Endothelial cell of umbilical vein (primary cell): ENCODE measurements around the gene COL4A2. TPM values are rescaled to one million over a fixed set of nuclear protein-coding genes. Genes with fewer than 3 reads are reported as not detected.

Experiments used
- BruUV-seq: library from RNA; stranded (reverse); fragments of 400-500 nt; replicated peaks from 2 replicates; lab custom pipeline; 2021; lab: Mats Ljungman, UMichigan
- CTCF ChIA-PET: fragments of 300-600, 350-600 bp; sonication (Branson Sonifier 250); formaldehyde crosslinking; loops from one replicate; lab custom pipeline; 2021; ENCODE audit warnings: antibody characterized with exemption, inconsistent platforms; lab: Charles Lee
- POLR2A ChIA-PET: fragments of 300-600, 350-600 bp; sonication (Branson Sonifier 250); formaldehyde crosslinking; loops from one replicate; lab custom pipeline; 2021; ENCODE audit warnings: antibody characterized with exemption, inconsistent platforms; lab: Charles Lee
- DNase-seq: peaks from one replicate; pipeline ENCODE4 v3.0.0-alpha.2; 2011; ENCODE audit warnings: low read depth, low spot score
- FAIRE-seq: peaks from 2 replicates; lab custom pipeline; 2011; peaks lifted over from hg19 to GRCh38; lab: Jason Lieb, UNC
- H2AFZ ChIP-seq: 2 replicates; pipeline ENCODE4 v1.6.0; 2012; ENCODE audit warnings: low read depth, low read length, control low read depth, inconsistent platforms
- H3K27ac ChIP-seq: 2 replicates; pipeline ENCODE4 v1.5.1; 2011; ENCODE audit warnings: low read depth, mild to moderate bottlenecking, control low read depth, low read length, moderate library complexity; ENCODE audit not compliant: insufficient read depth
- H3K27me3 ChIP-seq, 2 experiments: 2 replicates each; pipeline versions ENCODE4 v1.6.0 to v1.6.1; 2011; ENCODE audit warnings: low read length in 2 of 2, mixed read lengths in 1 of 2; ENCODE audit not compliant: control insufficient read depth in 2 of 2, insufficient read depth in 2 of 2
- H3K36me3 ChIP-seq, 2 experiments: 2 replicates in 1 of 2; 3 replicates in 1 of 2; pipeline ENCODE4 v1.5.1; 2011; ENCODE audit warnings: low read length in 2 of 2, mild to moderate bottlenecking in 1 of 2, moderate library complexity in 1 of 2; ENCODE audit not compliant: control insufficient read depth in 2 of 2, insufficient read depth in 2 of 2; ENCODE audit errors: extremely low read depth in 1 of 2
- H3K4me1 ChIP-seq: 3 replicates; pipeline ENCODE4 v1.5.1; 2011; ENCODE audit warnings: mild to moderate bottlenecking, low read length; ENCODE audit not compliant: control insufficient read depth, insufficient read depth; ENCODE audit errors: extremely low read depth
- H3K4me2 ChIP-seq: 2 replicates; pipeline ENCODE4 v1.6.1; 2011; ENCODE audit warnings: low read length, control low read depth, mixed read lengths; ENCODE audit not compliant: insufficient read depth
- H3K4me3 ChIP-seq, 3 experiments: fragments of 200-600 bp in 1 of 3; sonication (generic), shearing (Covaris generic) in 1 of 3; replicated peaks in 1 of 3; 2 replicates each; pipeline ENCODE4 v1.5.1; 2011 to 2016; ENCODE audit warnings: control low read depth in 3 of 3, low read length in 3 of 3, mild to moderate bottlenecking in 2 of 3, inconsistent platforms in 1 of 3, low read depth in 1 of 3, moderate library complexity in 1 of 3; ENCODE audit not compliant: insufficient read depth in 1 of 3
- H3K79me2 ChIP-seq: 2 replicates; pipeline ENCODE4 v1.6.0; 2012; ENCODE audit warnings: low read length, inconsistent platforms; ENCODE audit not compliant: control insufficient read depth, insufficient read depth
- H3K9ac ChIP-seq: replicated peaks from 2 replicates; pipeline ENCODE3; 2011; ENCODE audit warnings: low read length, control low read depth; ENCODE audit not compliant: insufficient read depth; ENCODE audit errors: extremely low read depth
- H3K9me1 ChIP-seq: replicated peaks from 3 replicates; pipeline ENCODE4 v1.6.0; 2011; ENCODE audit warnings: mild to moderate bottlenecking, low read length; ENCODE audit not compliant: control insufficient read depth, insufficient read depth; ENCODE audit errors: extremely low read depth
- H3K9me3 ChIP-seq: replicated peaks from 2 replicates; pipeline ENCODE4 v1.5.1; 2012; ENCODE audit warnings: low read length, inconsistent platforms; ENCODE audit not compliant: control insufficient read depth, insufficient read depth
- H4K20me1 ChIP-seq: replicated peaks from 2 replicates; pipeline ENCODE3; 2011; ENCODE audit warnings: mild to moderate bottlenecking, low read length; ENCODE audit not compliant: control insufficient read depth, insufficient read depth; ENCODE audit errors: extremely low read depth
- EZH2 ChIP-seq: IDR thresholded peaks from 2 replicates; pipeline ENCODE4 v1.6.1; 2012; ENCODE audit warnings: borderline replicate concordance, low read depth, mild to moderate bottlenecking, moderate library complexity, low read length, inconsistent platforms; ENCODE audit not compliant: severe bottlenecking
- GATA2 ChIP-seq: IDR thresholded peaks from 2 replicates; pipeline ENCODE4 v1.7.0; 2011; ENCODE audit warnings: low read depth, mild to moderate bottlenecking, moderate library complexity, mixed read lengths, low read length; ENCODE audit not compliant: insufficient read length, insufficient read depth
- POLR2A ChIP-seq: IDR thresholded peaks from 2 replicates; pipeline ENCODE4 v1.6.1; 2012; ENCODE audit warnings: low read depth, mild to moderate bottlenecking, control low read depth, low read length
- dilution Hi-C: fragments of 300-500 bp; cut with MboI; formaldehyde crosslinking; loops from one replicate; pipeline ENCODE4 v1.15.0; 2019; ENCODE audit warnings: low sequenced_read_pairs; ENCODE audit not compliant: extremely low pct_ligation_motif_present
- intact Hi-C: fragments of 100-400 bp; cut with micrococcal nuclease; formaldehyde crosslinking; loops from one replicate; pipeline ENCODE4 v1.10.0; 2022
- polyA plus RNA-seq, 4 experiments: library from polyadenylated mRNA; depleted of rRNA in 3 of 4; stranded (reverse) in 3 of 4; unstranded in 1 of 4; fragments of >200 nt; gene quantifications; 2 replicates each; pipeline versions ENCODE4 v1.2.1 to v1.2.3, GENCODE V29; 2011 to 2012; ENCODE audit warnings: missing spikeins in 1 of 4
- total RNA-seq: library from RNA; stranded (reverse); gene quantifications from 2 replicates; pipeline ENCODE4 v1.2.3, GENCODE V29; 2021

The COL4A2 gene
- total and polyA plus RNA-seq, 2 donors (not counting 3 experiments of a cell fraction or from before 2014, with no cell fraction given) = 792 to 940 TPM

DNA sequence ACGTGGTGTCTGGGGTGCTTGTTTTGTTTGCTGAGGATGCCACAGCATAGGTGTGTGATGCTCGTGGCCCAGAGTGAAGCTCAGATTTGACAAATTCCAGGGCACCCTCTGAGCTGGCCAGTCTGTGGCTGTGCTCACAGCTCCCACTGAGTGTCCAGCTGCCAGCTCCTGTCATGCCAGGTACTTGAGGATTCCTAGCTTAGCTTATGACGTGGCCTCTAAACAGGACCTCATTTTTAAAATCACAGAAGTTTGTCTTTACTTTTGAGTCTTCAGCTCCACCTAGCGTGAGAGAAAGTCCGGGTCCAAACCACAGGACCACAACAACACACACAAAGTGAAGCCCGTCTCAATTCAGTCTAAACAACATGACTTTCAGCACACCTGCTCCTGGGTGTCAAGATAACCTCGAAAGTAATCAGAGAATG is 137.2 kb downstream of the COL4A2 start:
- no peak for TF ChIP-seq GATA2
- no peak for TF ChIP-seq POLR2A
- FAIRE-seq = no peak
- BruUV-seq = no TSS peak
- Histone ChIP-seq H3K4me1 (peaks cover 11% of the 10 kb centered on the region), H3K27ac (no peak overlapping the region), H2AFZ (no peak overlapping the region), H3K9me3 (no peaks in the 10 kb centered on the region), H4K20me1 (no peaks in the 10 kb centered on the region), H3K79me2 (no peaks in the 10 kb centered on the region), H3K27me3 (no peaks in the 10 kb centered on the region), H3K4me3 (no peak overlapping the region), H3K9me1 (no peaks in the 10 kb centered on the region), H3K36me3 (peaks cover 34 to 43% of the 10 kb centered on the region in 2 experiments), H3K4me2 (no peak overlapping the region), H3K9ac (no peak overlapping the region)
- intact Hi-C loops (no loop called here), dilution Hi-C loops (no loop called here)
- CTCF ChIA-PET = interaction anchor here (0.9 to 1.6 kb wide), 9 partner anchors 11 to 224 kb away, joined by 3 to 6 read pairs (median 3); no protein-coding TSS in a partner anchor
- DNase-seq = no peak
- POLR2A ChIA-PET = interaction anchor here (0.5 kb wide), 1 partner anchor 201 kb away, joined by 4 read pairs; no protein-coding TSS in a partner anchor

- no TSS peak for BruUV-seq
Observed at GRCh38 chr13:110445183-110445582, 138.1 kb downstream of the COL4A2 start.

More at GRCh38 chr13:110445183-110445582, 138.1 kb downstream of the COL4A2 start:
- Histone ChIP-seq H3K4me1 (peaks cover 11% of the 10 kb centered on the region), H4K20me1 (no peaks in the 10 kb centered on the region), H3K27ac (no peak overlapping the region), H3K27me3 (no peaks in the 10 kb centered on the region), H3K4me2 (no peak overlapping the region), H3K9ac (no peak overlapping the region), H3K79me2 (no peaks in the 10 kb centered on the region), H3K9me3 (no peaks in the 10 kb centered on the region), H3K4me3 (no peak overlapping the region), H3K9me1 (no peaks in the 10 kb centered on the region), H2AFZ (no peak overlapping the region), H3K36me3 (peaks cover 29 to 40% of the 10 kb centered on the region in 2 experiments)
- DNase-seq (no peak), FAIRE-seq (no peak)
- dilution Hi-C loops = no loop called here
- POLR2A ChIA-PET = no interaction called here
- TF ChIP-seq EZH2 (no peak), GATA2 (no peak)
- intact Hi-C loops = no loop called here
- CTCF ChIA-PET = interaction anchor here (1.2 to 1.5 kb wide), 4 partner anchors 11 to 205 kb away, joined by 3 to 6 read pairs (median 3); no protein-coding TSS in a partner anchor
